AML-193 (cell line): ENCODE results near the gene ZYG11B.
A peak's percentile ranks its signal among the peaks of the same experiment; 100 is the strongest.
"Not testable (repeated sequence)": the region's sequence is repeated elsewhere in the genome, so short reads cannot be mapped to it uniquely, and the experiment has no call there.

Source experiments
- DNase-seq, 2 experiments: peaks; one replicate each; lab custom pipeline; 2025; lab: John Stamatoyannopoulos, UW

ZYG11B gene

GRCh38 chr1:52726265-52727113 lies at the start of gene ZYG11B:
ZYG11B (plus strand) TSS chr1:52726453; CDS start chr1:52726654, 201 bp downstream.
- peak; percentile 75 to 78 for DNase-seq

GRCh38 chr1:52677076-52677806 lies 49.0 kb upstream of the ZYG11B start:
- DNase-seq: peak; percentile 11 to 16

GRCh38 chr1:52679048-52679447 lies 47.2 kb upstream of the ZYG11B start:
- DNase-seq: no peak

GRCh38 chr1:52679498-52679897 lies 46.8 kb upstream of the ZYG11B start:
- DNase-seq: no peak

GRCh38 chr1:52680353-52680752 lies 45.9 kb upstream of the ZYG11B start:
- no peak for DNase-seq

GRCh38 chr1:52681136-52681535 lies 45.1 kb upstream of the ZYG11B start:
- DNase-seq: no peak

- no peak for DNase-seq
These were observed 42.8 kb upstream of the ZYG11B start for GRCh38 chr1:52683367-52683940.

GRCh38 chr1:52684545-52684944 lies 41.7 kb upstream of the ZYG11B start:
- no peak for DNase-seq

GRCh38 chr1:52686261-52686751 lies 39.9 kb upstream of the ZYG11B start:
- DNase-seq: peak; percentile 71 to 72

GRCh38 chr1:52686830-52687229 lies 39.4 kb upstream of the ZYG11B start:
- no peak for DNase-seq

- DNase-seq: no peak
These were observed 34.4 kb upstream of the ZYG11B start for GRCh38 chr1:52691821-52692220.

GRCh38 chr1:52692697-52693096 lies 33.6 kb upstream of the ZYG11B start:
- DNase-seq: no peak

GRCh38 chr1:52693351-52693750 lies 32.9 kb upstream of the ZYG11B start:
- DNase-seq: not testable (repeated sequence)

- DNase-seq: no peak
These were observed 32.4 kb upstream of the ZYG11B start for GRCh38 chr1:52693843-52694242.

- no peak for DNase-seq
These were observed 30.6 kb upstream of the ZYG11B start for GRCh38 chr1:52695627-52696026.

- DNase-seq: peak; percentile 22 to 25
These were observed 28.2 kb upstream of the ZYG11B start, which contains the start of gene COA7 for GRCh38 chr1:52697795-52698674. COA7 (minus strand) TSS chr1:52698347; CDS start chr1:52698326, 21 bp downstream.

- peak; percentile 77 to 86 for DNase-seq
These were observed 23.1 kb upstream of the ZYG11B start for GRCh38 chr1:52702886-52703787.

- no peak for DNase-seq
These were observed 20.1 kb upstream of the ZYG11B start for GRCh38 chr1:52706136-52706670.

- DNase-seq: no peak
These were observed 19.0 kb upstream of the ZYG11B start for GRCh38 chr1:52706941-52707926.
